ENCODE results near the gene MS4A6A.

DNA sequence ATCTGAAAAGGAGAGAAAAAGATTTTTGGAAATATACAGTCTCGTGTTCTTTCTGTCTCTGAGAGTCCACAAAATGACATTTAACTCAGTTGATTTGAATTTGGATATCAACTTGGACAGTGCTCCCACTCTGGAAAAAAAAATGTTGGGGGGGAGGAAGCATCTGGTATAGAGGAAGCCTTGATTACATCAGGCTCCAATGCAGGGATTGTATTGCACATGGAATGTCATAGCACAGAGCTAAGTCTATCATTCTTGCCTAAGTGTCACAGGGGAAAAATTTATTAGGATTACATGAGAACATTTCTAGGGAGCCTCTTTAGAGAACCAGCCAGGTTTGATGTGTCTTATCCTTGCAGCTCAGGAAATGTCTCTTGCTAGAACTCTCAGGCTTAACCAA, 23.0 kb downstream of the MS4A6A start:
- TF ChIP-seq, protein P1, sequence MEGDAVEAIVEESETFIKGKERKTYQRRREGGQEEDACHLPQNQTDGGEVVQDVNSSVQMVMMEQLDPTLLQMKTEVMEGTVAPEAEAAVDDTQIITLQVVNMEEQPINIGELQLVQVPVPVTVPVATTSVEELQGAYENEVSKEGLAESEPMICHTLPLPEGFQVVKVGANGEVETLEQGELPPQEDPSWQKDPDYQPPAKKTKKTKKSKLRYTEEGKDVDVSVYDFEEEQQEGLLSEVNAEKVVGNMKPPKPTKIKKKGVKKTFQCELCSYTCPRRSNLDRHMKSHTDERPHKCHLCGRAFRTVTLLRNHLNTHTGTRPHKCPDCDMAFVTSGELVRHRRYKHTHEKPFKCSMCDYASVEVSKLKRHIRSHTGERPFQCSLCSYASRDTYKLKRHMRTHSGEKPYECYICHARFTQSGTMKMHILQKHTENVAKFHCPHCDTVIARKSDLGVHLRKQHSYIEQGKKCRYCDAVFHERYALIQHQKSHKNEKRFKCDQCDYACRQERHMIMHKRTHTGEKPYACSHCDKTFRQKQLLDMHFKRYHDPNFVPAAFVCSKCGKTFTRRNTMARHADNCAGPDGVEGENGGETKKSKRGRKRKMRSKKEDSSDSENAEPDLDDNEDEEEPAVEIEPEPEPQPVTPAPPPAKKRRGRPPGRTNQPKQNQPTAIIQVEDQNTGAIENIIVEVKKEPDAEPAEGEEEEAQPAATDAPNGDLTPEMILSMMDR (conservative IDR thresholded peaks at IDR 0.05; ENCODE audit: low read depth, low read length), result no peak
- TF ChIP-seq EZH2 (IDR thresholded peaks at IDR 0.05; ENCODE audit: borderline replicate concordance, low read depth, low read length, poor library complexity, severe bottlenecking), result no peak

Measured in A673 (cell line).